Dendritic cell treated with granulocyte-macrophage colony-stimulating factor and Interleukin-4, amounts not matched to agents 40 ng/mL and 50 ng/mL, for 4 days (primary cell): ENCODE measurements around the gene ZNF184.

ENCODE experiments used
- H3K27ac Mint-ChIP-seq: one replicate; pipeline ENCODE4 v1.8.0; 2022; ENCODE audit warnings: mild to moderate bottlenecking, mixed read lengths
- H3K27me3 Mint-ChIP-seq: one replicate; pipeline ENCODE4 v1.8.0; 2022; ENCODE audit warnings: mild to moderate bottlenecking, mixed read lengths
- H3K36me3 Mint-ChIP-seq: one replicate; pipeline ENCODE4 v1.8.0; 2022; ENCODE audit warnings: low read depth, mixed read lengths
- H3K4me1 Mint-ChIP-seq: one replicate; pipeline ENCODE4 v1.8.0; 2022; ENCODE audit warnings: low read depth, mixed read lengths
- H3K4me3 Mint-ChIP-seq: one replicate; pipeline ENCODE4 v1.8.0; 2022; ENCODE audit warnings: mild to moderate bottlenecking, moderate library complexity, mixed read lengths
- H3K9me3 Mint-ChIP-seq: one replicate; pipeline ENCODE4 v1.8.0; 2022; ENCODE audit warnings: mixed read lengths
- intact Hi-C: fragments of 100-400 bp; cut with micrococcal nuclease; formaldehyde crosslinking; loops from one replicate; pipeline ENCODE4 v1.15.0; 2022

Gene ZNF184

GRCh38 chr6:27472617-27473400, at the start of gene ZNF184:
TSS of gene ZNF184 (minus strand) at chr6:27473105. CDS start at chr6:27472294, 811 bp downstream.
- Mint-ChIP-seq H3K27me3 (no peaks in the 10 kb centered on the region), H3K27ac (peak within 1 kb of the TSS; percentile 94), H3K4me3 (peak within 1 kb of the TSS; percentile 93), H3K36me3 (peaks cover 39% of the 10 kb centered on the region), H3K9me3 (peaks cover 6% of the 10 kb centered on the region), H3K4me1 (peaks cover 21% of the 10 kb centered on the region)
- intact Hi-C loops, result loop anchor here (2.0 kb wide), 2 partner anchors 30 to 84 kb away; partner anchors contain the start of gene ZNF391

DNA sequence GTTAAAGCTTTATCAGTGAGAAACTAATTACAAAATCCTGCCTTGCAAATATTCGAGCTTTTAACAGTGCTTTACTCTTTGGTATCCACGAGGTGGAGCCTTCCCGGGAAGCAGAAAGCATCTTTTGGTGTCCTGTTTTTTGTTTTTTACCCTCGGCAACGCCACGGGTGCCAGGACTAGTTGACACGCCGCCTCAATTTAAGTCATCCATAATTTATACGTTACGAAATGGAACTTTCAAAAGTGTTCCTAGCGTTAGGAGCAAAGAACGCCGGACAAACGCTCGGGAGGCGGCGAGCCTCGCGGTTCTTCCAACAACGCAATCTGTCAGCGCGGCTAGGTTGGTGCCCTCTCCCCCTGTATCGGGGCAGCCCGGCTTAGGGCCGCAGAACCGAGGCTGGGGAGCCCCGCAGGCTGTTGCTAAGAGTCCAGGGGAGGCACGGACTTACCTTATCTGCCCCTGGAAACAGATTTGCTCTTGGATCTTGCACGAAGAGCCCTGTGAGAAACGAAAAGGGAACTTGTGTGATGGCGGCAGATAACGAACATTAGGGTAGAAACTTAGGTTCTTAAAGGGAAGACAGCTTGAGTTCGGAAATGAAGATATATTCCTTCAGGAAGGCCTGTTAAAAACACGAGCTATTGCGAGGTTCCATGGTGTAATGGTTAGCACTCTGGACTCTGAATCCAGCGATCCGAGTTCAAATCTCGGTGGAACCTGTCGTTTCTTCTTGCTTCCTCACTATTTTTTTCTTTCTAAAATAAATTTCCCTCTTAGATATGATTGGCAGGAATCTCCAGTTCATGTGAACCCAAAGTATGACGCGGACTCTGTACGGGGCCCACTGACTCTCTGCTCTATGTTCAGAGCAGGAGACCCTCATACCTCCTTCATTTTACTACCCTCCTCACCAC, 46.2 kb upstream of the ZNF184 start:
- Mint-ChIP-seq H3K36me3 (no peaks in the 10 kb centered on the region), H3K4me1 (no peaks in the 10 kb centered on the region), H3K27me3 (peaks cover 33% of the 10 kb centered on the region), H3K9me3 (no peaks in the 10 kb centered on the region), H3K4me3 (peak overlapping the region; percentile 82), H3K27ac (peak overlapping the region; percentile 81)
- intact Hi-C loops, result loop anchor here (1.0 to 5.0 kb wide), 4 partner anchors 40 to 378 kb away; no protein-coding TSS in a partner anchor

DNA sequence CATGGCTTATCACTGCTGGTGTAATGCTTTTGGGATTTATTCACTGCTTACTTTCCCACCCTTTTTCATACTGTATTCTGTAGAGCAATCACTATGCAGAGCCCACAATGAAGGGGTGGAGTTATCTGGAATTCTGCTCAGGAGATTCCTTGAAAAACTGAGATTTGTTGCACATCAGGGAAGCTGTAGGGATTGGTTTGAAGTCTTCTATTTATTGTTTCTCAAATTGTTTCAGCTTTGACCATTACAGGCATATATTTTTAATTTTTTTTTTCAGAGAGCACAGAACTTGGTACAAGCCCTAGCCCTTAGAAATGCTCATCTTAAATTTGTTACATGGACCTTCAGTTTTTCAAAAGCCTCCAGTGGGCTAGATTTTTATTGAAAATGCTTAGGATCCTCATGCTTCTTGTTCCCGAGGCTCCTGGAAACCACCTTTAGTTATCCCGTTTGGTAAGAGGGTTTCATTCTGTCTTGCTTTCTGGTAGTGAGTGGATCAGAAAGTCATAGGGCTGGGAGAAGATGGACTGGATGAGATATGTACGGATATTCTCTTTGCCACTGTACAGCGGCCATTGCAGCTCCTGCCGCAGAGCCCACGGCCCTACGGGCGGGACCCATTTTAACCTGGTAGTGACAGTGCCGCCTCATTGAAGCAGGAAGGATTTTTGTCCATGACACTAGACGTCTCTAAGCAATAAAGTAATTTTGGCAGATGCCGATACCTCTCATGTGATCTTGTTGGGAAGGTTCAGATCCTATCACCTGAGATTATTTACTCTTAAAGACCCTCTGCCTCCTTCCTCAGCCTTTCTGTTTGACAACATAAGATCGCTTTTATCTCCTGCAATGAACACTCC, 45.3 kb upstream of the ZNF184 start:
- peak overlapping the region; percentile 82 for H3K4me3 Mint-ChIP-seq
- peak overlapping the region; percentile 81 for H3K27ac Mint-ChIP-seq
- no peaks in the 10 kb centered on the region for H3K9me3 Mint-ChIP-seq
- H3K27me3 Mint-ChIP-seq, result peaks cover 40% of the 10 kb centered on the region
- intact Hi-C loops, result loop anchor here (2.0 to 5.0 kb wide), 2 partner anchors 39 to 379 kb away; no protein-coding TSS in a partner anchor
- H3K4me1 Mint-ChIP-seq, result no peaks in the 10 kb centered on the region
- no peaks in the 10 kb centered on the region for H3K36me3 Mint-ChIP-seq

DNA sequence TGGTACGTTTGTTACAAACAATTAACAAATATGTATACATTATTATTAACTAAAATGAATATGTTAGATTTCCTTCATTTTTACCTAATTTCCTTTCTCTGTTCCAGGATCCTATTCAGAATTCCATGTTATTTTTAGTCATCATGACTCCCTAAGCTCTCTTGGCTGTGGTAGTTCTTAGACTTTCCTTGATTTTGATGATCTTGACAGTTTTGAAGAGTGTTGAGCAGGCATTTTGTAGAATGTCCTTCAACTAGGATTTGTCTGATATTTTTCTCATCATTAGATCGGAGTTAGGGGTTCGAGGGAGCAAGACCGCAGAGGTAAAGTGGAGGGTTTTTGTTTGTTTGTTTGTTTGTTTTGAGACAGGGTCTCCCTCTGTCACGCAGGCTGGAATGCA, 44.3 kb upstream of the ZNF184 start:
- Mint-ChIP-seq H3K4me1 (no peaks in the 10 kb centered on the region), H3K27me3 (peaks cover 43% of the 10 kb centered on the region), H3K27ac (no peak overlapping the region), H3K36me3 (no peaks in the 10 kb centered on the region), H3K4me3 (no peak overlapping the region), H3K9me3 (no peaks in the 10 kb centered on the region)
- intact Hi-C loops, result loop anchor here (5.0 kb wide), 1 partner anchor 380 kb away; no protein-coding TSS in a partner anchor

DNA sequence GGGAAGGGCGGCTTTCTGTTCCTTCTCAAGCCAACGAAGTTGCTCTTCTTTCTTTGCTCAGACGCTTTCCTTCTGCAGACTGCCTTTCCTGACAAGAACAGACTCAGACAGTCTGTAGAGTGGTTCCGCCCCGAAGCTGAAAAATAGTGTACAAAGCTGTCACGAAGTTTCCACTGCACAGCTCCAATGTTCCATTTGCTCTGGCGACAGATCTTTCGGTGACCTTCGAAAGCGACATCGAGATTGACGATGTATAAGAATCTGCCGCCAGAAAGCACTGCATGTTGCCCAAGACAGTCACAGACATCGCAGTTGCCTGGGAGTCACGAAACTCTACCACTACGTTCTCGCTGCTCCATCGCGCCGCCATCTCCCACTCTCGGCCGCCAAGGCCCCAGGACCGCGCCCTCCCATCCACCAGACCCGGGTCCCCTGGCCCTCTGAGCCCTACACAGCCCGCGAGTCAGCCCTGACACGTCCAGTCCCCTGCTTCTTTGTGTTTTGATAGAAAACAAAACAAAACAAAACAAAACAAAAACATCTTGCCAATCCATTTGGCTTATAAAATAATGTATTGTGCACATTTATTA, 42.1 kb upstream of the ZNF184 start:
- H3K36me3 Mint-ChIP-seq, result no peaks in the 10 kb centered on the region
- H3K4me1 Mint-ChIP-seq, result no peaks in the 10 kb centered on the region
- no peak overlapping the region for H3K27ac Mint-ChIP-seq
- no peaks in the 10 kb centered on the region for H3K9me3 Mint-ChIP-seq
- H3K4me3 Mint-ChIP-seq, result no peak overlapping the region
- peaks cover 56% of the 10 kb centered on the region for H3K27me3 Mint-ChIP-seq
- intact Hi-C loops, result loop anchor here (5.0 kb wide), 1 partner anchor 382 kb away; no protein-coding TSS in a partner anchor

DNA sequence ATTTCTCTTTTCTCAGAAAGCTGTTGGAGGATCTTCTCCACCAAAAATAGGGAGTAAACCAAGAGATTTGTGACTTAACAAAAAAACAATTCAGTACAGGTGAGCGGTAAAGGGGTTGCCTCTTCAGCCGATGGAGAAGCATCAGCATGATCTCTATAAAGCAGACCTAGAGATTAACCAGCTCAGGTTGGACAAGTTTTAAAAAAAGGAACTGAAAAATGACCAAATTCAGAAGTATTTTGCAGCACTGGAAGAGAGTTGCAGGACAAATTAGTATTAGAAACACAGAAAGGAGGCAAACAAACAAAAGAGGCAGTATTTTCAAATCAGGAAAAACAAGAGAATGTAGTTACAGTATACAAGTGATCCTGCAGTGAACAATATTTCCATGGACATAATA, 39.6 kb upstream of the ZNF184 start:
- no peak overlapping the region for H3K4me3 Mint-ChIP-seq
- H3K36me3 Mint-ChIP-seq, result no peaks in the 10 kb centered on the region
- intact Hi-C loops, result no loop called here
- H3K27me3 Mint-ChIP-seq, result peaks cover 68% of the 10 kb centered on the region
- H3K27ac Mint-ChIP-seq, result no peak overlapping the region
- no peaks in the 10 kb centered on the region for H3K4me1 Mint-ChIP-seq
- H3K9me3 Mint-ChIP-seq, result no peaks in the 10 kb centered on the region

GRCh38 chr6:27507041-27507956, 34.4 kb upstream of the ZNF184 start:
- Mint-ChIP-seq H3K27ac (no peak overlapping the region), H3K9me3 (no peaks in the 10 kb centered on the region), H3K36me3 (no peaks in the 10 kb centered on the region), H3K27me3 (peaks cover 64% of the 10 kb centered on the region), H3K4me3 (no peak overlapping the region), H3K4me1 (peaks cover 18% of the 10 kb centered on the region)
- intact Hi-C loops, result no loop called here

GRCh38 chr6:27505209-27506027, 32.5 kb upstream of the ZNF184 start:
- H3K4me1 Mint-ChIP-seq, result peaks cover 19% of the 10 kb centered on the region
- H3K27me3 Mint-ChIP-seq, result peaks cover 66% of the 10 kb centered on the region
- intact Hi-C loops, result no loop called here
- no peak overlapping the region for H3K27ac Mint-ChIP-seq
- H3K4me3 Mint-ChIP-seq, result no peak overlapping the region
- H3K36me3 Mint-ChIP-seq, result no peaks in the 10 kb centered on the region
- H3K9me3 Mint-ChIP-seq, result no peaks in the 10 kb centered on the region

GRCh38 chr6:27503436-27504030, 30.6 kb upstream of the ZNF184 start:
- intact Hi-C loops, result loop anchor here (2.0 kb wide), 1 partner anchor 31 kb away; the partner anchor contains the start of gene ZNF184
- Mint-ChIP-seq H3K27ac (no peak overlapping the region), H3K9me3 (no peaks in the 10 kb centered on the region), H3K36me3 (no peaks in the 10 kb centered on the region), H3K4me1 (peaks cover 19% of the 10 kb centered on the region), H3K4me3 (peak overlapping the region; percentile 68), H3K27me3 (peaks cover 66% of the 10 kb centered on the region)

DNA sequence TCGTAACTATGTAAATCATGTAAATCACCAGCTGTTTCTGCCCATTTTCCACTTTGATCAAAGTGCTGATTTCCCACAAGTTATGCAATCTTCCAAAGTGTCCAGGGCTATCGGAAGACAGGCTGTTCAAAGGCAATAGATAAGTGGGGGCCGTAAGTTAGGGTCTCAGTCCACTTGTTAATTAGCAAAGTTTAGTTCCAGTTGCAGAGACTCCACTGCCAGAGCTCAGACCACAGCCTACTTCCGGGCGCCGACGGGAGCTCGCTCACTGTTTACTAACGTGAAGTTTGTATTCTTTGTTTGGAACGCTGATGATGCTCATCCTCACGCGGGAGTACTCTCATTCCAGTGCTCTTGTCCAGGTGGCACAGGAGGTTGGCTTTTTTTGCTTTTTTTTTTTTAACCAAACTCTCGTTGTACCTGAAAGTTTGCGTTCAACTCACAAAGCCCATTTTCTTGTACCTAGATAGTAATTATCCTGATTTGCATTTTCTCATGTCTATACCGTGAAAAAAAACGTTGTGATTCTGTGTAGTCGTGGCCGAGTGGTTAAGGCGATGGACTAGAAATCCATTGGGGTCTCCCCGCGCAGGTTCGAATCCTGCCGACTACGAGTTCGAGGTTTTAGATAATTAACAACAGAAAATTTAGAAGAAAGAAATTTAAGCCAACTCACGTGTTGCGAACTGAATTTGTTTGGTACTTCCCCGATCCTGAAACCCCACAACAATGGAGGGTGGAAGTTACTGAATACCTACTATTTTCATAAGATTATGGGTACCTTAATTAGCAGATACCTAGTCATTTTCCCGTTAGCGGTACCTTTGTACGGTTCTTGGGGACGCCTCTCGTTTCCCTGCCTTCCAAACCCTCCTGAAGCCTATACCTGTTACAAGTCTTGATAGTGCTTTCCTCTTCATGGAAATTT, 29.9 kb upstream of the ZNF184 start:
- H3K4me1 Mint-ChIP-seq, result peaks cover 19% of the 10 kb centered on the region
- H3K27me3 Mint-ChIP-seq, result peaks cover 71% of the 10 kb centered on the region
- no peaks in the 10 kb centered on the region for H3K9me3 Mint-ChIP-seq
- no peaks in the 10 kb centered on the region for H3K36me3 Mint-ChIP-seq
- H3K4me3 Mint-ChIP-seq, result peak overlapping the region; percentile 68
- H3K27ac Mint-ChIP-seq, result no peak overlapping the region
- intact Hi-C loops, result loop anchor here (2.0 kb wide), 1 partner anchor 30 kb away; the partner anchor contains the start of gene ZNF184
